ENCODE measurements around the gene MACROH2A1.

MACROH2A1 gene

GRCh38 chr5:135304352-135305221, 94.4 kb downstream of the MACROH2A1 start:
- no peak for DNase-seq
- TF ChIP-seq POLR2A (IDR thresholded peaks at IDR 0.05; ENCODE audit: low read length): no peak
- TF ChIP-seq GATA1 (IDR thresholded peaks at IDR 0.05; ENCODE audit: low read depth, low read length): no peak

DNA sequence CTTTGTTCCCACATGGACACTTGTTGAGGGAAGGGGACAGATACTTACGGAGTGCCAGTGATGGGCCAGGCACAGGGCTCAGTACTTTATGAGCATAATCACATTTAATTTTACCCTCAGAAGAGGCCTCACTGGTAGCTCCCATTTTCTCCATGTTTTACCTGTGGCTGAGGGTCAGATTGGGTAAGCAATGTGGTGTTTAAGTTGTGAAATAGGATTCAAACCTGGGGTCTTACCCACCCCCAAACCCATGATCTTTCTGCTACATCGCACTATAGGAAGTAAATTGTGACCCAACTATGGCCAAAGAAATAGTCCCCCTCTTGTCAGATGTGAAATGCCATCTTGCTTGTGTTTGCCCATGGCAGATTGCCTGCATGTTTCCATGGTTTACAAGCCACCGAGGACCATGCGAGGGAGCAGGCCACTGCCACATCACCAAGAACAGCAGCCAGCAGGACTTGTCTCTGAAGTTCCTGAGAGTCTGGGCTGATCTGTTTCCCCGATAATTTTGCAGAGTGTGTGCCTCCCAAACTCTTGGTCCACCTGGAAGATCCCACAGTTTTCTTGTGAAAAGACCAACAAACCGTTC, 95.4 kb downstream of the MACROH2A1 start:
- no peak for DNase-seq
- no peak for TF ChIP-seq GATA1 (IDR thresholded peaks at IDR 0.05; ENCODE audit: low read depth, low read length)
- TF ChIP-seq POLR2A (IDR thresholded peaks at IDR 0.05; ENCODE audit: low read length): no peak

- TF ChIP-seq GATA1 (IDR thresholded peaks at IDR 0.05; ENCODE audit: low read depth, low read length): no peak
- no peak for TF ChIP-seq POLR2A (IDR thresholded peaks at IDR 0.05; ENCODE audit: low read length)
Observed at GRCh38 chr5:135296900-135297816, 101.9 kb downstream of the MACROH2A1 start.

DNA sequence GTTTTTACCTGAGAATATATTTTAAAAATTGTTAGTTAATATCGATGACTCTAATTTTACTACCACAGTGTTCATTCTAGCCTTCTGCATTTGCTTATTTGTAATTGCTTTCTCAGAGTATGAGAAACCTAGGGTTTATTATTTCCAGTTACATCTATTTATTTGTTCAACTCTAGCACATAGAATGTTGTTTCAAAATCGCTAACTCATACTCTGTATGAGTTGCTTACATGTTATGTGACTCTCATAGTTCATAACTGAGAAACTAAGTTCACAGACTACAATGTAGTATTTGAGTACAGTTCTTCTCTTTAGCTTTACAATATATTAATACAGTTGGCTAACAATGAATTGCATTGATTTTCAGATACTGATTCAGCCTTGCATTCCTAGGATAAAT, 103.2 kb downstream of the MACROH2A1 start:
- no peak for DNase-seq
- TF ChIP-seq GATA1 (IDR thresholded peaks at IDR 0.05; ENCODE audit: low read depth, low read length) (no peak), POLR2A (IDR thresholded peaks at IDR 0.05; ENCODE audit: low read length) (no peak)

More at GRCh38 chr5:135296900-135297816, 101.9 kb downstream of the MACROH2A1 start:
- DNase-seq: no peak

- TF ChIP-seq GATA1 (IDR thresholded peaks at IDR 0.05; ENCODE audit: low read depth, low read length): no peak
- no peak for TF ChIP-seq POLR2A (IDR thresholded peaks at IDR 0.05; ENCODE audit: low read length)
- DNase-seq: no peak
Observed at GRCh38 chr5:135294793-135295192, 104.2 kb downstream of the MACROH2A1 start.

DNA sequence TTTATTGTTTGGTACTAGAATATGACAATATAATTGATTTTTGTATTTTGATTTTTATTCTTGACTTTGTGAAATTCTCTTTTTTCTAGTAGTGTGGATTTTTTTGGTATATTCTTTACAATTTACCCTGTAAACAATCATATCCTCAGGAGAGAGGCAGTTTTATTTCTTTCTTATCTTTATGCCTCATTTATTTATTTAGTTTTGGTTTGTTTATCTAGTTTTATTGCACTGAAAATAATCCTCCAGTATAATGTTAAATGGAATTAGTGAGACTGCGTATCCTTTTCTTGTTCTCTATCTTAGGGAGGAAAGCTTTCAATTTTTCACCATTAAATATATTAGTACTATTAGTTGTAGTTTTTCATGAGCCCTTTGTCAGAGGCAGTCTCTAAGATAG, 109.4 kb downstream of the MACROH2A1 start:
- DNase-seq: no peak

GRCh38 chr5:135287551-135287950, 111.5 kb downstream of the MACROH2A1 start:
- TF ChIP-seq POLR2A (IDR thresholded peaks at IDR 0.05; ENCODE audit: low read length) (no peak), GATA1 (IDR thresholded peaks at IDR 0.05; ENCODE audit: low read depth, low read length) (no peak)
- DNase-seq: no peak

More for the DNA sequence above, 109.4 kb downstream of the MACROH2A1 start:
- TF ChIP-seq GATA1 (IDR thresholded peaks at IDR 0.05; ENCODE audit: low read depth, low read length) (no peak), POLR2A (IDR thresholded peaks at IDR 0.05; ENCODE audit: low read length) (no peak)
